BLaER1 treated with 17β-estradiol and CSF1 and Interleukin-3, amounts not matched to agents 10 nM and 100 nM (cell line): ENCODE measurements around the gene ANGPT4.
"Not testable (repeated sequence)": the region's sequence is repeated elsewhere in the genome, so short reads cannot be mapped to it uniquely, and the experiment has no call there.

Source experiments
- H3K27ac ChIP-seq, 11 experiments: shearing (Covaris generic); formaldehyde crosslinking; 2 replicates each; pipeline ENCODE4 v1.8.1; 2022
- H3K27me3 ChIP-seq, 11 experiments: shearing (Covaris generic); formaldehyde crosslinking; 2 replicates each; pipeline ENCODE4 v1.8.1; 2022
- H3K36me3 ChIP-seq, 11 experiments: shearing (Covaris generic); formaldehyde crosslinking; 2 replicates each; pipeline ENCODE4 v1.8.1; 2022
- H3K4me1 ChIP-seq, 10 experiments: shearing (Covaris generic); formaldehyde crosslinking; 2 replicates each; pipeline ENCODE4 v1.8.1; 2022
- H3K4me2 ChIP-seq, 11 experiments: shearing (Covaris generic); formaldehyde crosslinking; 2 replicates each; pipeline ENCODE4 v1.8.1; 2022
- H3K4me3 ChIP-seq, 10 experiments: shearing (Covaris generic); formaldehyde crosslinking; 2 replicates each; pipeline ENCODE4 v1.8.1; 2022
- H3K9ac ChIP-seq, 11 experiments: shearing (Covaris generic); formaldehyde crosslinking; 2 replicates each; pipeline ENCODE4 v1.8.1; 2022
- H3K9me3 ChIP-seq, 11 experiments: shearing (Covaris generic); formaldehyde crosslinking; replicated peaks in 1 of 11; 2 replicates each; pipeline ENCODE4 v1.8.1; 2022
- H4K20me1 ChIP-seq, 11 experiments: shearing (Covaris generic); formaldehyde crosslinking; 2 replicates each; pipeline ENCODE4 v1.8.1; 2022
- Cebpa-rat ChIP-seq, 11 experiments: shearing (Covaris generic); IDR thresholded peaks; 2 replicates each; pipeline ENCODE4 v1.8.1; 2022

ANGPT4 gene

DNA sequence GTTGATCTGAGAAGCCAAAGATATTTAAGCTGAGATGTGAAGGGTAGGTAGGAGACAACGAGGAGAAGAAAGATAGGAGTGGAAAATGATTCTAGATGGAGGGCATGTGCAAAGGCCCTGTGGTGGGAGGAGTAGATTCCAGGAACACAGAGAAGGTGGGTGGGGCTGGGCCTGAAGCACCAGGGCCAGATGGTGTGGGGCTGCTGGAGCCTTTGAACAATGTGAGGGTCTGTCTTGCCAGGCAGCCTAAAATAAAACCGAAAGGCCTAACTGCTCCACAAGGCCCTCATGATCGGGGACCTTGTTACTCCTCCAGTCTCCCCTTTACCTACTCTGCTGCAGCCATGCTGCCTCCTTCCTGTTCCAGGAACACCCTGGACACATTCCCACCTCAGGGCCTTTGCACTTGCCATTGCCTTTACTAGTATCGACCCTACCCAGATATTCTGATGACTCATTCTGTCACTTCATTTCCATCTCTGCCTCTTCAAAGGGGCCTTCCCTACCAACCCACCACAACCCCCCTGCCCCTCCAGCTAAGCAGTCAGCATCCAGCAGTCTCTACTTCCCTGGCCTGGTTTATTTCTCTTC, 62.6 kb downstream of the ANGPT4 start:
- Histone ChIP-seq H3K4me3 (no peak overlapping the region), H3K9ac (no peak overlapping the region), H3K27ac (no peak overlapping the region), H3K9me3 (no peaks in the 10 kb centered on the region), H3K36me3 (peaks cover 0 to 32% (median 4%) of the 10 kb centered on the region in 11 experiments; a peak in 8 of 22 replicates), H3K4me1 (peaks cover 35 to 50% (median 40%) of the 10 kb centered on the region in 10 experiments), H4K20me1 (peaks cover 0 to 79% (median 33%) of the 10 kb centered on the region in 11 experiments; a peak in 14 of 22 replicates), H3K4me2 (peak overlapping the region in 4 of 11 experiments; percentile 47 to 79 (median 63); a peak in 3 of 22 replicates), H3K27me3 (no peaks in the 10 kb centered on the region)
- no peak for TF ChIP-seq Cebpa-rat (IDR thresholded peaks at IDR 0.05)

DNA sequence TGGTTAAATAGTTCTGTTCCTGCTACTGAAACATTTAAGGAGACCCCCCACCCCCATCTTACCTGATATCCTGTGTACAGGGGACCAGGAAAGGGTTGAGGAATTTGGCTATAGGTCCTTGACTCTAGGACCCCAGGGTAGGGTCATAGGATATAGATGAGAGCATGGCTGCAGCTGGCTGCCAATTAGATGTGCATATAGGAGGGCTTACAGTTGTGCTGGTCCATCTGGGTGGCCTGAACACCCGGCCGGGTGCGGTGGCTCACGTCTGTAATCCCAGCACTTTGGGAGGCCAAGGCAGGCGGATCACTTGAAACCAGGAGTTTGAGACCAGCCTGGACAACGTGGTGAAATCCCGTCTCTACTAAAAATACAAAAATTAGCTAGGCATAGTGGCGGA, 67.4 kb downstream of the ANGPT4 start:
- H4K20me1 ChIP-seq, result peaks cover 16 to 83% (median 39%) of the 10 kb centered on the region in 11 experiments; a peak in 21 of 22 replicates

DNA sequence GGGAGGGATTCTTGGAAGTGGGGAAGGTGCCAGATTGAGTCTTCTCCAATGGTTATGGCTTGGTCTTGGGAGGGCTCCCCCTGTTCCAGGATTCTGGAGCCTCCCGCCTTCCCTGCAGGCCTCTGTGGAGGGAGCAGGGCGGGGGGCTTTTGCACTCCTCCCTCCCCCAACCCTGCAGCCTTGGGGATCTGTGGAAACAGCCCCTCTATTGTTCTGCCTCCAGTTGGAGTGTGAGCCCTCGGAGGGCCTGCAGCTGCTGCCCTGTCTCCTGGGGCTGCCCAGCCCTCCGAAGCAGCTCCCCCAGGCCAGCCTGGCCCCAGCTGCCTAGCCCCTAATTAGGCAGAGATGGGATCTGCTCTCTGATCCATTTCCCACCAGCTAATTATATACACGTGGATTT, 67.9 kb downstream of the ANGPT4 start:
- H3K36me3 ChIP-seq, result peaks cover 0 to 24% (median 4%) of the 10 kb centered on the region in 11 experiments; a peak in 7 of 22 replicates
- H3K4me1 ChIP-seq, result peaks cover 52 to 62% (median 58%) of the 10 kb centered on the region in 10 experiments
- TF ChIP-seq Cebpa-rat (IDR thresholded peaks at IDR 0.05), result no peak
- H3K4me3 ChIP-seq, result peak overlapping the region in 2 of 10 experiments; percentile 72 to 73; a peak in 3 of 20 replicates
- peak overlapping the region; percentile 90 to 100 (median 100); a peak in 21 of 22 replicates for H3K4me2 ChIP-seq
- H4K20me1 ChIP-seq, result peaks cover 16 to 83% (median 44%) of the 10 kb centered on the region in 11 experiments; a peak in 21 of 22 replicates
- H3K9ac ChIP-seq, result peak overlapping the region in 8 of 11 experiments; percentile 41 to 87 (median 82); a peak in 12 of 22 replicates
- peak overlapping the region in 9 of 11 experiments; percentile 22 to 81 (median 78); a peak in 15 of 22 replicates for H3K27ac ChIP-seq
- no peaks in the 10 kb centered on the region for H3K9me3 ChIP-seq
- H3K27me3 ChIP-seq, result no peaks in the 10 kb centered on the region

More for the DNA sequence above, 67.4 kb downstream of the ANGPT4 start:
- not testable (repeated sequence) for H3K9me3 ChIP-seq, H3K4me3 ChIP-seq, H3K27me3 ChIP-seq
- peak overlapping the region in 3 of 11 experiments; percentile 82 to 87 (median 83); a peak in 2 of 22 replicates for H3K9ac ChIP-seq
- H3K4me1 ChIP-seq, result peaks cover 51 to 62% (median 55%) of the 10 kb centered on the region in 10 experiments
- H3K27ac ChIP-seq, result peak overlapping the region in 7 of 11 experiments; percentile 22 to 81 (median 78); a peak in 9 of 22 replicates
- peaks cover 0 to 24% (median 4%) of the 10 kb centered on the region in 11 experiments; a peak in 8 of 22 replicates for H3K36me3 ChIP-seq
- H3K4me2 ChIP-seq, result peak overlapping the region in 9 of 11 experiments; percentile 99 to 100 (median 100); a peak in 16 of 22 replicates

DNA sequence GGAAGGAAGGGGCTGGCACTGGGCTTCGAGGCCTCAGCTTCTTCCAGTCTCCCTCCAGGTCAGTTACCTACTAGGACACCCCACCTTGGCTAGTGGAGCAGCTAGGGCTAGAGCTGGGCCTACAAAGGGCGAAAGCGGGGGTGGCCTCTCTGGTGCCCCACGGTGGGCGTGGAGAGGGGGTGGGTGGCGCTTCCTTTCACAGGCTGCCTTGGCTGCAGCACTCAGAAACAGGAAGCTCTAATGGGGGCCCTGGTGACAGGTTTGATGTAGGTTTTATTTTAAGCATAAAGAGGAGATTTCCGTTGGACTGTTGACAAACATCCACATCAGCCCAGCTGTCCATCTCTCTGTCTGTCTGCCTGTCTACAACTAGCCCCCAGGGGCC, 69.2 kb downstream of the ANGPT4 start:
- peaks cover 16 to 83% (median 52%) of the 10 kb centered on the region in 11 experiments; a peak in 21 of 22 replicates for H4K20me1 ChIP-seq
- peaks cover 52 to 69% (median 62%) of the 10 kb centered on the region in 10 experiments for H3K4me1 ChIP-seq
- peak overlapping the region; percentile 72 to 87 (median 82); a peak in 20 of 22 replicates for H3K9ac ChIP-seq
- peak overlapping the region; percentile 90 to 100 (median 100) for H3K4me2 ChIP-seq
- H3K27me3 ChIP-seq, result no peaks in the 10 kb centered on the region
- H3K36me3 ChIP-seq, result peaks cover 0 to 23% (median 4%) of the 10 kb centered on the region in 11 experiments; a peak in 7 of 22 replicates
- no peak for TF ChIP-seq Cebpa-rat (IDR thresholded peaks at IDR 0.05)
- H3K27ac ChIP-seq, result peak overlapping the region; percentile 1 to 81 (median 78); a peak in 21 of 22 replicates
- H3K9me3 ChIP-seq, result no peaks in the 10 kb centered on the region
- peak overlapping the region; percentile 47 to 87 (median 72); a peak in 18 of 20 replicates for H3K4me3 ChIP-seq

DNA sequence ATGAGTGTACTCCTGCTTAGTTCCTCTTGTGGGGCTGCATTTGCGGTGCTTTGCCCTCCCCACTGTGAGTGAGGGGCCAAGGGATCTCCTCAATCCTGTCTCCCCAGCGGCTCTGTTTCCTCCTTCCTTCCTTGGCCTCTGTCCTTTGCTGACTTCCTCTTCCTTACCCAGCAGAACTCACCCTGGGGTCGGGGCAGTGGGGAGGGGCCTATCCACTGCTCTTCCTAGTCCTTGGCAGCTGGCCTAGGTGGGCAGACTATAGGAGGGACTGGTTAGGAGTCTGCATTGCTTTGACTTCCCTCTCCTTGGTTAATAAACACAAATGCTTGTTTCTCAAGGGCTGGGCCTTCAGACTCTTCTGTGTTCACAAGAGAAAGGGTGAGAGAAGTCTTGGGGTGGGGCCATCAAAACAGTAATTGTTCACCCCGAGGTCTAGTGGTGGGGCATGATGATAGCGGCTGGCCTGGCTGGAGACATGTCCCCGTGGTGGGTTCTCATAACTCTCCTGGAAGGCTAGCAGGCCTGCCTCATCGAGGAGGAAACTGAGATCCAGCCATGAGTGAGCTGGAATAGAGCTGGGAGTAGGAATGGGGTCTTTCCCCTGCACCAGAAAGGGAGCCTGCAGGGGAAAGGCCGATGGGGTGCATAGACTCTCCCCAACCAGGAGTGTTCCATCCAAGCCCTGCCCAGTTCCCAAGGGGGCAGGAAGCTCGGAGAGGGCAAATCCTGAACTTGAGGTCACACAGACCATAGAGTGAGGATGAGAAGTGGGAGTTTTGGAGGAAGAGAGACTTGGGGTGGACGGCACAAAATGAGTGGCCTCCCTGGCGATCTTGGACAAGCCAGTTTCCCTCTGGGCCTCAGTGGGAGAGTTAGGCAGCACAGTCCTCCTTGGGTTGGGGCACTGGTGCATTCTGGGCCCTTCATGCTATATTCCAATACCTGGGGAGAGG, 69.9 kb downstream of the ANGPT4 start:
- H3K27ac ChIP-seq, result peak overlapping the region; percentile 46 to 81 (median 78)
- H3K9me3 ChIP-seq, result no peaks in the 10 kb centered on the region
- peak overlapping the region; percentile 72 to 87 (median 82) for H3K9ac ChIP-seq
- peak overlapping the region; percentile 90 to 100 (median 100) for H3K4me2 ChIP-seq
- peak overlapping the region; percentile 47 to 87 (median 72) for H3K4me3 ChIP-seq
- no peak for TF ChIP-seq Cebpa-rat (IDR thresholded peaks at IDR 0.05)
- peaks cover 16 to 83% (median 57%) of the 10 kb centered on the region in 11 experiments; a peak in 21 of 22 replicates for H4K20me1 ChIP-seq
- H3K4me1 ChIP-seq, result peaks cover 58 to 75% (median 67%) of the 10 kb centered on the region in 10 experiments
- H3K27me3 ChIP-seq, result no peaks in the 10 kb centered on the region
- H3K36me3 ChIP-seq, result peaks cover 0 to 23% (median under 1%) of the 10 kb centered on the region in 11 experiments; a peak in 5 of 22 replicates

- Histone ChIP-seq H3K4me2 (peak overlapping the region; percentile 90 to 100 (median 100)), H3K9ac (peak overlapping the region; percentile 72 to 87 (median 82)), H3K4me3 (peak overlapping the region; percentile 47 to 87 (median 72))
Measured at GRCh38 chr20:845226-845868, 70.8 kb downstream of the ANGPT4 start.

DNA sequence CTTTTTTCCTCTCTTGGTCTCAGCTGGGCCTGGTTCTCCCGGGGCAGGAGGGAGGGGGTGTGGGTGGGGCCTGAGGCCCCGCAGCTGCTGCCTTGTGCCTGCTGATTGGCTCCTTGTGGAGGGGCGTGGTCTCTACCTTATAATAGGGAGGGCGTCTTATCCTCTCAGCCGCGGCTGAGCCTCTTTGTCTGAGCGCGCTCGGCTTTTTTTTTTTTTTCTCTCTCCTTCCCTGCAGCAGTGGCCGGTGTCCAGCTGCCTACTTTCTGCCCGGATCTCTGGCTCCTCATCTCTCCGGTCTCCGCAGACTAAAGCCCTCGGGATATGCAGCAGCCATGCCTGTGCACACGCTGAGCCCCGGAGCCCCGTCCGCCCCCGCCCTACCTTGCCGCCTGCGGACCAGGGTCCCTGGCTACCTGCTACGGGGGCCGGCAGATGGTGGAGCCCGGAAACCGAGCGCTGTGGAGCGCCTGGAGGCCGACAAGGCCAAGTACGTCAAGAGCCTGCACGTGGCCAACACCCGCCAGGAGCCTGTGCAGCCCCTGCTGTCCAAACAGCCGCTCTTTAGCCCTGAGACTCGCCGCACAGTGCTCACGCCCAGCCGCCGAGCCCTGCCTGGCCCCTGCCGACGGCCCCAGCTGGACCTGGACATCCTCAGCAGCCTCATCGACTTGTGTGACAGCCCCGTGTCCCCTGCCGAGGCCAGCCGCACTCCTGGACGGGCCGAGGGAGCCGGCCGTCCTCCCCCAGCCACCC, 71.5 kb downstream of the ANGPT4 start:
- Histone ChIP-seq H3K4me3 (peak overlapping the region; percentile 47 to 87 (median 72)), H3K9ac (peak overlapping the region; percentile 72 to 87 (median 82)), H3K36me3 (peaks cover 0 to 36% (median 0%) of the 10 kb centered on the region in 11 experiments; a peak in 8 of 22 replicates), H3K27me3 (no peaks in the 10 kb centered on the region), H4K20me1 (peaks cover 19 to 92% (median 61%) of the 10 kb centered on the region in 11 experiments; a peak in 21 of 22 replicates), H3K27ac (peak overlapping the region; percentile 46 to 81 (median 78); a peak in 21 of 22 replicates), H3K4me1 (peaks cover 60 to 83% (median 73%) of the 10 kb centered on the region in 10 experiments), H3K4me2 (peak overlapping the region; percentile 90 to 100 (median 100)), H3K9me3 (no peaks in the 10 kb centered on the region)
- no peak for TF ChIP-seq Cebpa-rat (IDR thresholded peaks at IDR 0.05)

More at GRCh38 chr20:845226-845868, 70.8 kb downstream of the ANGPT4 start:
- Histone ChIP-seq H3K4me1 (peaks cover 62 to 82% (median 72%) of the 10 kb centered on the region in 10 experiments), H3K27ac (peak overlapping the region; percentile 46 to 81 (median 78)), H3K36me3 (peaks cover 0 to 29% (median 0%) of the 10 kb centered on the region in 11 experiments; a peak in 6 of 22 replicates), H4K20me1 (peaks cover 16 to 86% (median 61%) of the 10 kb centered on the region in 11 experiments; a peak in 21 of 22 replicates), H3K9me3 (no peaks in the 10 kb centered on the region), H3K27me3 (no peaks in the 10 kb centered on the region)
- no peak for TF ChIP-seq Cebpa-rat (IDR thresholded peaks at IDR 0.05)
